ENCODE results near the gene FAM181A.
A peak's percentile ranks its signal among the peaks of the same experiment; 100 is the strongest.

Gene FAM181A

GRCh38 chr14:93903342-93904184 lies 23.6 kb upstream of the FAM181A start:
- DNase-seq (ENCODE audit: low read depth in 2 of 2), result no peak

- no peak for DNase-seq (ENCODE audit: low read depth in 2 of 2)
Observed at GRCh38 chr14:93905623-93906022, 21.5 kb upstream of the FAM181A start.

GRCh38 chr14:93906341-93907329 lies 20.5 kb upstream of the FAM181A start:
- peak; percentile 27 to 54 for DNase-seq (ENCODE audit: low read depth in 2 of 2)

- no peak for DNase-seq (ENCODE audit: low read depth in 2 of 2)
Observed at GRCh38 chr14:93909429-93910128, 17.6 kb upstream of the FAM181A start.

GRCh38 chr14:93911975-93912615 lies 15.0 kb upstream of the FAM181A start:
- no peak for DNase-seq (ENCODE audit: low read depth in 2 of 2)

GRCh38 chr14:93912782-93913181 lies 14.4 kb upstream of the FAM181A start:
- no peak for DNase-seq (ENCODE audit: low read depth in 2 of 2)

GRCh38 chr14:93914278-93914677 lies 12.9 kb upstream of the FAM181A start:
- no peak for DNase-seq (ENCODE audit: low read depth in 2 of 2)

- no peak for DNase-seq (ENCODE audit: low read depth in 2 of 2)
Observed at GRCh38 chr14:93915070-93915705, 12.0 kb upstream of the FAM181A start.

- DNase-seq (ENCODE audit: low read depth in 2 of 2), result no peak
Observed at GRCh38 chr14:93915800-93916199, 11.3 kb upstream of the FAM181A start.

- no peak for DNase-seq (ENCODE audit: low read depth in 2 of 2)
Observed at GRCh38 chr14:93916498-93916897, 10.6 kb upstream of the FAM181A start.

GRCh38 chr14:93917141-93917540 lies 10.0 kb upstream of the FAM181A start:
- no peak for DNase-seq (ENCODE audit: low read depth in 2 of 2)

- no peak for DNase-seq (ENCODE audit: low read depth in 2 of 2)
Observed at GRCh38 chr14:93921001-93921806, 5.9 kb upstream of the FAM181A start.

- no peak for DNase-seq (ENCODE audit: low read depth in 2 of 2)
Observed at GRCh38 chr14:93923626-93924025, 3.5 kb upstream of the FAM181A start.

- DNase-seq (ENCODE audit: low read depth in 2 of 2), result no peak
Observed at GRCh38 chr14:93924592-93925355, 2.4 kb upstream of the FAM181A start.

GRCh38 chr14:93925374-93925895 lies 1.7 kb upstream of the FAM181A start:
- DNase-seq (ENCODE audit: low read depth in 2 of 2), result no peak

GRCh38 chr14:93926245-93926872 lies 785 bp upstream of the FAM181A start:
- no peak for DNase-seq (ENCODE audit: low read depth in 2 of 2)

- no peak for DNase-seq (ENCODE audit: low read depth in 2 of 2)
Observed at GRCh38 chr14:93927800-93928145, 629 bp downstream of the FAM181A start.

- DNase-seq (ENCODE audit: low read depth in 2 of 2), result no peak
Observed at GRCh38 chr14:93928184-93929047, 1.3 kb downstream of the FAM181A start.

All from activated CD4-positive, alpha-beta T cell treated with anti-CD3 and anti-CD28 coated beads for 24 hours (primary cell).